ENCODE measurements around the gene ATXN1.

Gene ATXN1

GRCh38 chr6:16494793-16495192 is 266.5 kb downstream of the ATXN1 start:
- DNase-seq (ENCODE audit: low read depth), result no peak
- TF ChIP-seq CTCF (conservative IDR thresholded peaks at IDR 0.05; ENCODE audit: low read depth, low read length), result no peak
- H3K4me3 ChIP-seq (ENCODE audit: low read length), result no peak overlapping the region

GRCh38 chr6:16493802-16494201 is 267.5 kb downstream of the ATXN1 start:
- TF ChIP-seq CTCF (conservative IDR thresholded peaks at IDR 0.05; ENCODE audit: low read depth, low read length), result no peak
- no peak for DNase-seq (ENCODE audit: low read depth)
- no peak overlapping the region for H3K4me3 ChIP-seq (ENCODE audit: low read length)

GRCh38 chr6:16493112-16493511 is 268.1 kb downstream of the ATXN1 start:
- no peak overlapping the region for H3K4me3 ChIP-seq (ENCODE audit: low read length)
- DNase-seq (ENCODE audit: low read depth), result no peak
- no peak for TF ChIP-seq CTCF (conservative IDR thresholded peaks at IDR 0.05; ENCODE audit: low read depth, low read length)

- H3K4me3 ChIP-seq (ENCODE audit: low read length), result no peak overlapping the region
- no peak for DNase-seq (ENCODE audit: low read depth)
- no peak for TF ChIP-seq CTCF (conservative IDR thresholded peaks at IDR 0.05; ENCODE audit: low read depth, low read length)
Observed at GRCh38 chr6:16491666-16492313, 269.5 kb downstream of the ATXN1 start.

- no peak for DNase-seq (ENCODE audit: low read depth)
- TF ChIP-seq CTCF (conservative IDR thresholded peaks at IDR 0.05; ENCODE audit: low read depth, low read length), result no peak
- no peak overlapping the region for H3K4me3 ChIP-seq (ENCODE audit: low read length)
Observed at GRCh38 chr6:16490616-16491015, 270.6 kb downstream of the ATXN1 start.

GRCh38 chr6:16488813-16489212 is 272.4 kb downstream of the ATXN1 start:
- no peak for TF ChIP-seq CTCF (conservative IDR thresholded peaks at IDR 0.05; ENCODE audit: low read depth, low read length)
- no peak overlapping the region for H3K4me3 ChIP-seq (ENCODE audit: low read length)
- DNase-seq (ENCODE audit: low read depth), result no peak

- no peak for TF ChIP-seq CTCF (conservative IDR thresholded peaks at IDR 0.05; ENCODE audit: low read depth, low read length)
- no peak for DNase-seq (ENCODE audit: low read depth)
- no peak overlapping the region for H3K4me3 ChIP-seq (ENCODE audit: low read length)
Observed at GRCh38 chr6:16487996-16488674, 273.1 kb downstream of the ATXN1 start.
